Testis (tissue), 2 donors: ENCODE measurements around the gene ETFA.

ENCODE experiments used
- POLR2A ChIP-seq: fragments of 450-650 bp; IDR thresholded peaks from one replicate; pipeline ENCODE4 v1.6.1; 2017; ENCODE audit warnings: antibody characterized with exemption, mild to moderate bottlenecking, moderate library complexity
- TF ChIP-seq, protein P1 (sequence below), 3 experiments: fragments of 450-650 bp in 2 of 3; fragments of 200-600 bp in 1 of 3; sonication (generic) in 1 of 3; IDR thresholded peaks; one replicate each; pipeline ENCODE4 v1.5.1; 2016 to 2019; ENCODE audit warnings: antibody characterized with exemption in 3 of 3, mild to moderate bottlenecking in 2 of 3, moderate library complexity in 1 of 3

DNA sequence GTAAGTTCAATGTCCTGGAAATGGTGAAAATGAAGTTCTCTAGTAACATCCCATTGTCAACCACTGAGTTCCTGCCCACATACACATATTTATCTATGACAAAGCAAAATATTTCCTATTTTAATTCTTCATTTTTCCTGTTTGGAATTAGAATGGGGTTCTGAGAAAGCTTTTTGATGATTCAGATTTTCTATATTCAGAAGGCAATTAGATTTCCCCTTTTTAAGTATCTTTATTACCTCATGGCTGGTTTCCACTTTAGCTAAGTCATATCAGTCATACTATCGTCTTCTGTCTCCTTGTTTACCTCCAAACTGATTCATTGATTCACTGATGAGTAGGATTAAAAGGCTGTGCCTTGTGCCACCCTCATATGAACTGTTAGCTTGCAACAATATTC, 17.9 kb downstream of the ETFA start:
- no peak for TF ChIP-seq POLR2A
- TF ChIP-seq, protein P1, sequence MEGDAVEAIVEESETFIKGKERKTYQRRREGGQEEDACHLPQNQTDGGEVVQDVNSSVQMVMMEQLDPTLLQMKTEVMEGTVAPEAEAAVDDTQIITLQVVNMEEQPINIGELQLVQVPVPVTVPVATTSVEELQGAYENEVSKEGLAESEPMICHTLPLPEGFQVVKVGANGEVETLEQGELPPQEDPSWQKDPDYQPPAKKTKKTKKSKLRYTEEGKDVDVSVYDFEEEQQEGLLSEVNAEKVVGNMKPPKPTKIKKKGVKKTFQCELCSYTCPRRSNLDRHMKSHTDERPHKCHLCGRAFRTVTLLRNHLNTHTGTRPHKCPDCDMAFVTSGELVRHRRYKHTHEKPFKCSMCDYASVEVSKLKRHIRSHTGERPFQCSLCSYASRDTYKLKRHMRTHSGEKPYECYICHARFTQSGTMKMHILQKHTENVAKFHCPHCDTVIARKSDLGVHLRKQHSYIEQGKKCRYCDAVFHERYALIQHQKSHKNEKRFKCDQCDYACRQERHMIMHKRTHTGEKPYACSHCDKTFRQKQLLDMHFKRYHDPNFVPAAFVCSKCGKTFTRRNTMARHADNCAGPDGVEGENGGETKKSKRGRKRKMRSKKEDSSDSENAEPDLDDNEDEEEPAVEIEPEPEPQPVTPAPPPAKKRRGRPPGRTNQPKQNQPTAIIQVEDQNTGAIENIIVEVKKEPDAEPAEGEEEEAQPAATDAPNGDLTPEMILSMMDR (IDR thresholded peaks at IDR 0.05), result no peak
